ENCODE measurements around the gene WDR35. TPM values are rescaled to one million over a fixed set of nuclear protein-coding genes. Genes with fewer than 3 reads are reported as not detected.

The WDR35 gene
- total RNA-seq, 2 experiments from 2014 or later: 2.9 to 3.9 TPM

DNA sequence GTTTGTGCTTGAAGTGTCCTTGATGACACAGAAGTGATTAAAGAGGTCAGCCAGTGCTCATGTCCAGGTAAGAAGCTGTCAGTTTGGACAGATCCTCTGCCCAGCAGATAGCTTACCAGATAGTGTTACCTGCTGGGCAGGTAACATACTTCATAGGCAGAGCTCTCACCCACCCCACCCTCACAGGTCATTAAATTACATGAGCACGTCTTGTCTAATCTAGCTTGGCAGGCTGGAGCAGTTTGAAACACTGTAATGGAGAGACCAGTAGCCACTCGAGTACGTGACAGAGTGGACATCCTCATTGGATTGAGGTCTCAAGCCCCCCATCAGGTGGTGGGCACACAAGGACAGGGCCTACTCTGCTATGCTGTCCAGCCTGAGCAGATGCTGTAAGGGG, 115.2 kb downstream of the WDR35 start:
- Mint-ChIP-seq H3K4me1 (ENCODE audit: low read depth) (peaks cover 5% of the 10 kb centered on the region), H3K36me3 (ENCODE audit: low read depth) (peaks cover 22% of the 10 kb centered on the region), H3K27me3 (ENCODE audit: low read depth) (no peaks in the 10 kb centered on the region), H3K27ac (no peak overlapping the region), H3K4me3 (no peak overlapping the region), H3K9me3 (ENCODE audit: insufficient read depth) (no peaks in the 10 kb centered on the region)
- CTCF ChIA-PET: interaction anchor here (1.4 kb wide), 1 partner anchor 12 kb away, joined by 4 read pairs; no protein-coding TSS in a partner anchor
- DNase-seq: no peak
- no peak for ATAC-seq
- POLR2A ChIA-PET: no interaction called here

DNA sequence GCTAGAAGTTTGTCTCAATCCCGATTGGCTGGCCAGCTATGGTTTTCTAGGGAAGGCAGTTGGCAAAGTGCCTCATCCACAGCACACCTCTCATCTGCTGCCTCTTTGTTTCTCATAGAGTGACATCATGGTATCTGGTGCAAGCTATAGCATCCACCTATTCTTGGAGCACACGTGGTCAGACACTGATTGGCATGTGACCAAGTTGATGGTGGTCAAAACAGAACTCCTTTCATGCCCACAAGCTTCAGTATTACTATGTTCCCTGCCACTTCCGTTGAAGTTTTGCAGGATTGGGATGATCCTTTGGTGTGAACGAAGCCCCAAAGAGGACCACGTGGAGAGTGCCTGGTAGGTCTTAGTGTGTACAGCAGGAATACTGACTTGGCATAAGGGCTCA, 116.9 kb downstream of the WDR35 start:
- no peak for ATAC-seq
- H3K27ac Mint-ChIP-seq: no peak overlapping the region
- POLR2A ChIA-PET: interaction anchor here (1.1 to 1.3 kb wide), 2 partner anchors 25 to 28 kb away, joined by 3 read pairs; no protein-coding TSS in a partner anchor
- H3K4me3 Mint-ChIP-seq: no peak overlapping the region
- no peak for DNase-seq
- no peaks in the 10 kb centered on the region for H3K27me3 Mint-ChIP-seq (ENCODE audit: low read depth)
- peaks cover 20% of the 10 kb centered on the region for H3K4me1 Mint-ChIP-seq (ENCODE audit: low read depth)
- CTCF ChIA-PET: no interaction called here
- H3K9me3 Mint-ChIP-seq (ENCODE audit: insufficient read depth): no peaks in the 10 kb centered on the region
- H3K36me3 Mint-ChIP-seq (ENCODE audit: low read depth): peaks cover 16% of the 10 kb centered on the region

DNA sequence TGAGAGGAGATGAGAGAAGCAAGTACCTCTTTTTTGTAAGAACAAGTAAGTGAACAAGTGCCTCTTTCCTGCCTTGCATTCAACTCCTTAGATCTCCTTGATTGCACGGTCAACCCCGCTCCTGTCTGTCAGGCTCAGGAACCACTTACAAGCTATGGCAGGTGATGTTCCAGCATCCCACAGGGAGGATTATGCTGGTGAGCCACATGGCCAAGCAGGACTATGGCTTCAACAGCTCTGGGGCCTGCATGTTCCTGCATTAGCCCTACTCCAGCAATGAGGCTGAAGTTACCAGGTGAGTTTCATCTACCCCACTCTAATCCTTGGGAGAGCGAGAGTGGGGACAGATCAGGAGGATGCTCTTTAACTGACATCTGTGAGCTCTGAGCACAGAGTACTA, 117.6 kb downstream of the WDR35 start:
- CTCF ChIA-PET: no interaction called here
- POLR2A ChIA-PET: interaction anchor here (1.1 to 1.3 kb wide), 2 partner anchors 26 to 28 kb away, joined by 3 read pairs; no protein-coding TSS in a partner anchor
- Mint-ChIP-seq H3K36me3 (ENCODE audit: low read depth) (peaks cover 16% of the 10 kb centered on the region), H3K4me3 (no peak overlapping the region), H3K27ac (no peak overlapping the region), H3K9me3 (ENCODE audit: insufficient read depth) (no peaks in the 10 kb centered on the region), H3K4me1 (ENCODE audit: low read depth) (peaks cover 22% of the 10 kb centered on the region), H3K27me3 (ENCODE audit: low read depth) (no peaks in the 10 kb centered on the region)
- DNase-seq (no peak), ATAC-seq (no peak)

DNA sequence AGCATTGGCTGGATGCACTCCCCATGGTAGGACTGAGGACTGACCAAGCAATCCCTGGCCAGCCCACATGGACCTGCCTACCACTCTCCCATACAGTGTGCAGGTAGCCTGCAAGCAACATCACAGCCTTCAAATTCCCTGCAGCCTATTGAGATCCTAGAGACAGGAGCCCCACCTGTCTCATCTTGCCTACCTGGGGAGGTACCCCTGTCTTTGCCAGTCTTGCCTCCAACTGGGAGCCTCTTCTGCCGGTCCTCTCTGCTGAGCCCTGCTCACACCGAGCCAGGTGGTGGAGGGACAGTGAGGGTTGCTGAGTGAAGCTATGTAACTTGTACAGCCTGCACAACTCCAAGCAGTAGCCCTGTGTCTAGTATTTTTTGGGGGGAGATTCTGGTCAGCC, 118.1 kb downstream of the WDR35 start:
- H3K9me3 Mint-ChIP-seq (ENCODE audit: insufficient read depth): no peaks in the 10 kb centered on the region
- no peak overlapping the region for H3K27ac Mint-ChIP-seq
- CTCF ChIA-PET: no interaction called here
- peaks cover 22% of the 10 kb centered on the region for H3K4me1 Mint-ChIP-seq (ENCODE audit: low read depth)
- H3K27me3 Mint-ChIP-seq (ENCODE audit: low read depth): no peaks in the 10 kb centered on the region
- peaks cover 15% of the 10 kb centered on the region for H3K36me3 Mint-ChIP-seq (ENCODE audit: low read depth)
- no peak for DNase-seq
- no peak for ATAC-seq
- H3K4me3 Mint-ChIP-seq: no peak overlapping the region
- POLR2A ChIA-PET: interaction anchor here (1.1 to 1.3 kb wide), 2 partner anchors 26 to 29 kb away, joined by 3 read pairs; no protein-coding TSS in a partner anchor

- Mint-ChIP-seq H3K27me3 (ENCODE audit: low read depth) (no peaks in the 10 kb centered on the region), H3K27ac (no peak overlapping the region), H3K4me3 (no peak overlapping the region), H3K9me3 (ENCODE audit: insufficient read depth) (no peaks in the 10 kb centered on the region), H3K4me1 (ENCODE audit: low read depth) (peaks cover 22% of the 10 kb centered on the region), H3K36me3 (ENCODE audit: low read depth) (peaks cover 13% of the 10 kb centered on the region)
- ChIA-PET POLR2A (no interaction called here), CTCF (no interaction called here)
- DNase-seq (no peak), ATAC-seq (no peak)
These were observed 119.1 kb downstream of the WDR35 start for GRCh38 chr2:19870792-19871191.

DNA sequence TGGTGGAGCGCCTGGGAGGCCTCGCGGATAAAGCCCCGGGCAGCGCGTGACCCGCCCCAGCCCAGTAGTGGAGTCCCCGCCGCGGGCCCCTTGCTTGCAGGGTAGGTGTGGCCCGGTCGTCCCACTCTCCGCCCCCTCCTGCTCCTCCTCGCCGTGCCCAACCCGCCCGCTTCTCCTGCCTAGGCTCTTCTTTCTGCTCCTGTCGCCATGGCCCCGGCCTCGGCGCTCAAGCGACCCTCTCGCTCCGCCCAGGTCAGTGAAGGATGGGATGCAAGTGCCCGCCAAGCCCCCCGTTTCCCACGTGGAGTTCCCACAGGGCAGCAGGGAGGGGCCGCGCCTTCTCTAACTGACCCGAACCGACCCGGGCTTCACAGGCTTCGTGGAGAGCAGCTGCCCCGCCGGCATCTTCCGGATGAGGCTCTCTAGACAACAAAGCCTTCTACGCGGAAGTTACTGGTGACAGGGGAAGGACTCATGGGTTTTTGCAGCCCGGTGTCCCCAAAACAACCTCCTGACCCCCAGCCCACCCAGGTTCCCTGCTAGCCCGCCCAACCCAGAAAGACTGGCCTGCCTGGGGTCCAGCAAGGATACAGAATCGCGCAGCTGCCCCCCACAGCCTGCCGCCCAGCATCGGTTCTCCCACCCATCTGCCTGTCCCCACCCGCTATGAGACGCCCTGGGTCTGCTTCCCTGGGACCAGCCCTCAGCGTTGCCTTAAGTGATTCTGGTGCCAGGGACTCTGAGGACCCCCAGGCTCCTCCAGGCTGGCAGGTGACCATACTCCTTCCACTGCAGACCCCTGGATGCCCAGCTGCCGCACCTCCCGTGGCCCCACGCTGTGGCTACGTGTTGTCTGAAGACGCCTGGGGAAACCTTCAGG, 121.0 kb downstream of the WDR35 start:
- CTCF ChIA-PET: interaction anchor here (1.1 kb wide), 1 partner anchor 28 kb away, joined by 3 read pairs; no protein-coding TSS in a partner anchor
- Mint-ChIP-seq H3K36me3 (ENCODE audit: low read depth) (peaks cover 6% of the 10 kb centered on the region), H3K27ac (peak overlapping the region; percentile 93), H3K4me1 (ENCODE audit: low read depth) (peaks cover 22% of the 10 kb centered on the region), H3K9me3 (ENCODE audit: insufficient read depth) (no peaks in the 10 kb centered on the region), H3K27me3 (ENCODE audit: low read depth) (no peaks in the 10 kb centered on the region), H3K4me3 (peak overlapping the region; percentile 91)
- DNase-seq: peak; percentile 76
- POLR2A ChIA-PET: interaction anchor here (0.6 to 2.6 kb wide), 4 partner anchors 16 to 522 kb away, joined by 3 to 29 read pairs (median 3); partner anchors contain the start of gene TTC32
- ATAC-seq: peak; percentile 95

- Mint-ChIP-seq H3K4me1 (ENCODE audit: low read depth) (peaks cover 25% of the 10 kb centered on the region), H3K27ac (peak overlapping the region; percentile 62), H3K36me3 (ENCODE audit: low read depth) (peaks cover 5% of the 10 kb centered on the region), H3K9me3 (ENCODE audit: insufficient read depth) (no peaks in the 10 kb centered on the region), H3K4me3 (peak overlapping the region; percentile 91), H3K27me3 (ENCODE audit: low read depth) (no peaks in the 10 kb centered on the region)
- CTCF ChIA-PET: no interaction called here
- POLR2A ChIA-PET: interaction anchor here (1.4 to 2.6 kb wide), 2 partner anchors 17 to 32 kb away, joined by 3 to 29 read pairs; partner anchors contain the start of gene TTC32
- DNase-seq (no peak), ATAC-seq (no peak)
These were observed 121.7 kb downstream of the WDR35 start for GRCh38 chr2:19868224-19868623.

DNA sequence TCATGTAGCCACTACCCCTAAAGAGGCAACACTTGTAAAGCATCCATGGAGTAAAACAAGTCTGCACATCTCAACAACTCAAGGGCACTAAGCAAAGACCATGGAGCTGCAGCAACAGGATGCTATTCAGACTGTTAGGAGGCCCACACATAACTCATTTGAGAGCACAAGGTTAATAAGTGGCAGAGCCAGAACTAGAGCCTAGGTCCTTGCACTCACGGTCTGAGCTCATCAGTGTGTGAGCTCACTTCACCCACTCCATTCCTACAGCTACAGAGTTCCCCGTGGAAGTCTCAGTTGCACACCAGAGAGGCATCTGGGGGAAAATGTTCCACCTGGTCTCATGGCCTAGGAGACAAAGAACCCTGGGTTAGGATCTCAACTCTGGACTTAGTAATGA, 123.1 kb downstream of the WDR35 start:
- no peak overlapping the region for H3K27ac Mint-ChIP-seq
- H3K4me1 Mint-ChIP-seq (ENCODE audit: low read depth): peaks cover 25% of the 10 kb centered on the region
- H3K9me3 Mint-ChIP-seq (ENCODE audit: insufficient read depth): no peaks in the 10 kb centered on the region
- ChIA-PET POLR2A (no interaction called here), CTCF (no interaction called here)
- no peaks in the 10 kb centered on the region for H3K27me3 Mint-ChIP-seq (ENCODE audit: low read depth)
- DNase-seq: no peak
- ATAC-seq: no peak
- H3K4me3 Mint-ChIP-seq: no peak overlapping the region
- no peaks in the 10 kb centered on the region for H3K36me3 Mint-ChIP-seq (ENCODE audit: low read depth)

GRCh38 chr2:19865151-19865550, 124.8 kb downstream of the WDR35 start:
- POLR2A ChIA-PET: interaction anchor here (1.3 to 1.6 kb wide), 2 partner anchors 35 to 517 kb away, joined by 3 to 8 read pairs; no protein-coding TSS in a partner anchor
- Mint-ChIP-seq H3K27ac (no peak overlapping the region), H3K27me3 (ENCODE audit: low read depth) (no peaks in the 10 kb centered on the region), H3K4me3 (no peak overlapping the region), H3K36me3 (ENCODE audit: low read depth) (no peaks in the 10 kb centered on the region), H3K9me3 (ENCODE audit: insufficient read depth) (no peaks in the 10 kb centered on the region), H3K4me1 (ENCODE audit: low read depth) (peaks cover 25% of the 10 kb centered on the region)
- ATAC-seq (no peak), DNase-seq (no peak)
- CTCF ChIA-PET: interaction anchor here (1.6 to 2.3 kb wide), 3 partner anchors 12 to 515 kb away, joined by 4 to 11 read pairs (median 4); no protein-coding TSS in a partner anchor

GRCh38 chr2:19864381-19864780, 125.5 kb downstream of the WDR35 start:
- POLR2A ChIA-PET: interaction anchor here (1.3 to 1.6 kb wide), 2 partner anchors 36 to 517 kb away, joined by 3 to 8 read pairs; no protein-coding TSS in a partner anchor
- Mint-ChIP-seq H3K27ac (no peak overlapping the region), H3K9me3 (ENCODE audit: insufficient read depth) (no peaks in the 10 kb centered on the region)

GRCh38 chr2:19863303-19864041, 126.4 kb downstream of the WDR35 start:
- Mint-ChIP-seq H3K9me3 (ENCODE audit: insufficient read depth) (no peaks in the 10 kb centered on the region), H3K36me3 (ENCODE audit: low read depth) (no peaks in the 10 kb centered on the region), H3K4me1 (ENCODE audit: low read depth) (peaks cover 10% of the 10 kb centered on the region), H3K4me3 (no peak overlapping the region), H3K27ac (no peak overlapping the region), H3K27me3 (ENCODE audit: low read depth) (no peaks in the 10 kb centered on the region)
- ChIA-PET POLR2A (interaction anchor here (1.6 kb wide), 1 partner anchor 37 kb away, joined by 8 read pairs; no protein-coding TSS in a partner anchor), CTCF (interaction anchor here (0.8 to 2.3 kb wide), 12 partner anchors 11 to 1343 kb away, joined by 3 to 11 read pairs (median 4); no protein-coding TSS in a partner anchor)
- DNase-seq: peak; percentile 74
- peak; percentile 87 for ATAC-seq

More at GRCh38 chr2:19864381-19864780, 125.5 kb downstream of the WDR35 start:
- Mint-ChIP-seq H3K4me1 (ENCODE audit: low read depth) (peaks cover 17% of the 10 kb centered on the region), H3K27me3 (ENCODE audit: low read depth) (no peaks in the 10 kb centered on the region), H3K4me3 (no peak overlapping the region), H3K36me3 (ENCODE audit: low read depth) (no peaks in the 10 kb centered on the region)
- CTCF ChIA-PET: interaction anchor here (0.9 to 2.3 kb wide), 5 partner anchors 12 to 515 kb away, joined by 3 to 11 read pairs (median 4); no protein-coding TSS in a partner anchor
- ATAC-seq (no peak), DNase-seq (no peak)

Data from activated CD8-positive, alpha-beta T cell treated with anti-CD3 and anti-CD28 coated beads, Interleukin-2, amount 10 ng/mL, durations not matched to agents 7 days and 5 days (primary cell).